Measurements from ENCODE around the gene SOX5. TPM values are rescaled to one million over a fixed set of nuclear protein-coding genes. Genes with fewer than 3 reads are reported as not detected.
"Not testable (repeated sequence)": the region's sequence is repeated elsewhere in the genome, so short reads cannot be mapped to it uniquely, and the experiment has no call there.

Gene SOX5
- total RNA-seq, 5 donors from 2014 or later (not counting 1 experiment from before 2014, with no cell fraction given), result 0.10 to 1.1 (median 0.39) TPM; not detected in 1

DNA sequence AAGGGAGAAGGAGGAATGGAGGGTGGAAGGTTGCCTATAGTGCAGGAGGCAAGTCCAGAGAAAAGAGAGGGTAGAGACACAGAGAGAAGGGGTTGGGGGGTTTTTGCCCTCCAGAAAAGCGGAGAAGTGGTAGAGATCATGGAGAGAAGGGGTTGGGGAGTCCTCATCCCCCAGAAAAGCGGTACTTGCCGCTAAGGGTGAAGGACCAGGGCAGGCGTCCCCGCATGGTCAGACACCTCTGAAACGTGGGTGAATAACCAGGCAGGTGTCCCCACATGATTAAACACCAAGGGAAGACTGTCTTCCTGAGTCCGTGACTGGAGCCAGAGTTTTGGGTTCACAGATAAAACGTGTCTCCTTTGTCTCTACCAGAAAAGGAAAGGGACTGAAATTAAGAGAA lies 439.0 kb downstream of the SOX5 start:
- no peak overlapping the region for H3K27ac ChIP-seq (ENCODE audit: low read length)
- no peaks in the 10 kb centered on the region for H3K36me3 Mint-ChIP-seq
- H3K9me3 ChIP-seq, result no peaks in the 10 kb centered on the region
- no peaks in the 10 kb centered on the region for H3K4me1 ChIP-seq (ENCODE audit: control insufficient read depth in 1 of 2, extremely low read depth in 1 of 2, insufficient read depth in 2 of 2, low read length in 2 of 2)
- WGBS (ENCODE audit: insufficient coverage), result 87% methylated on average over 6 of the region's 8 CpGs
- no peaks in the 10 kb centered on the region for H3K27me3 ChIP-seq (replicated peaks in 1 of 2; ENCODE audit: control insufficient read depth in 2 of 2, extremely low read depth in 1 of 2, insufficient read depth in 2 of 2, low read length in 1 of 2)
- no peaks in the 10 kb centered on the region for H3K36me3 ChIP-seq (ENCODE audit: control insufficient read depth in 2 of 2, extremely low read depth in 1 of 2, insufficient read depth in 1 of 2, low read length in 1 of 2)
- ChIA-PET POLR2A (no interaction called here), CTCF (no interaction called here)
- H3K4me1 Mint-ChIP-seq, result no peaks in the 10 kb centered on the region
- H3K27me3 Mint-ChIP-seq, result no peaks in the 10 kb centered on the region
- DNase-seq (no peak), ATAC-seq (replicated peaks in 1 of 4) (no peak)
- peaks cover 10 to 27% (median 13%) of the 10 kb centered on the region in 3 donors for H3K9me3 Mint-ChIP-seq
- no peak overlapping the region for H3K4me3 ChIP-seq (ENCODE audit: control insufficient read depth in 1 of 2, extremely low read depth in 1 of 2, low read length in 1 of 2)
- no peak overlapping the region for H3K4me3 Mint-ChIP-seq
- H3K27ac Mint-ChIP-seq, result no peak overlapping the region

DNA sequence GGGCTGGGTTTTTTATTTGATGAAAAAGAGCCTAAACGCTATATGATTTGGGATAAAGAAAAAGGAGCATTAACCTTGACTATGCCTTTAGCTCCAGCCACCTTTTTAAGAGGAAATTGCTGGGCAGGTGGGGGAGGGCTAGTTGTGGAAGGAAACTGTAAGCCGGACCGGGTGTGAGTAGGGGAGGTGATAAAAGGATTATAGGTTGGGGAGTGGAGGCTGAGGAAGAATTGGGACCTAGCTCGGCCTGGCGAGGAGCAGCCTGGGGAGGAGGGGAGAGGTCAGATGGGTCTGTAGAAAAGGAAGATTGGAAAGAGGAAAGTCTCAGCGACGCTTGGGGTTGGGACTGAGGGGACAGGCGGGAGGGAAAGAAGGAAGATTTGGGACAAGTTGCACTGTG lies 439.6 kb downstream of the SOX5 start:
- POLR2A ChIA-PET; H3K27me3 Mint-ChIP-seq; H3K4me3 ChIP-seq (ENCODE audit: control insufficient read depth in 1 of 2, extremely low read depth in 1 of 2, low read length in 1 of 2); H3K27ac Mint-ChIP-seq; H3K36me3 ChIP-seq (ENCODE audit: control insufficient read depth in 2 of 2, extremely low read depth in 1 of 2, insufficient read depth in 1 of 2, low read length in 1 of 2); H3K27me3 ChIP-seq (replicated peaks in 1 of 2; ENCODE audit: control insufficient read depth in 2 of 2, extremely low read depth in 1 of 2, insufficient read depth in 2 of 2, low read length in 1 of 2); DNase-seq; ATAC-seq (replicated peaks in 1 of 4); H3K9me3 ChIP-seq; H3K4me1 Mint-ChIP-seq; H3K4me3 Mint-ChIP-seq; H3K27ac ChIP-seq (ENCODE audit: low read length); CTCF ChIA-PET; H3K4me1 ChIP-seq (ENCODE audit: control insufficient read depth in 1 of 2, extremely low read depth in 1 of 2, insufficient read depth in 2 of 2, low read length in 2 of 2); H3K36me3 Mint-ChIP-seq: not testable (repeated sequence)
- 78% methylated on average over 8 of the region's 8 CpGs for WGBS (ENCODE audit: insufficient coverage)
- H3K9me3 Mint-ChIP-seq, result peaks cover 10 to 31% (median 13%) of the 10 kb centered on the region in 3 donors

DNA sequence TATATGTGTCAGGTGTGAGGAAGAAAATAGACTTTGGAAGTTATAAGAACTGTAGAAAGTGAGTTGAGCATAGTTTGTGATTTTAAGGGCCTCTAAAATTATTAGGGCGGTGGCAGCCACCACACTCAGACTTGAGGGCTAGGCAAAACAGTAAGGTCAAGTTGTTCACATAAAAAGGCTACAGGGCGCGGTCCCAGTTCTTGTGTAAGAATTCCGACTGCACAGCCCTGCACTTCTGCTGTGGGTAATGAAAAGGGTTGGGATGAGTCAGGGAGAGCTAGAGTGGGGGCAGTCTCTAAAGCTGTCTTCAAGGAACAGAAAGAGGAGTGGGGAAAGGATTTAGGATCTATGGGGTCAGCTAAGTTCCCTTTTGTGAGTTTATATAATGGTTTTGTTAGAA lies 441.7 kb downstream of the SOX5 start:
- H3K27me3 Mint-ChIP-seq; H3K4me3 ChIP-seq (ENCODE audit: control insufficient read depth in 1 of 2, extremely low read depth in 1 of 2, low read length in 1 of 2); H3K36me3 ChIP-seq (ENCODE audit: control insufficient read depth in 2 of 2, extremely low read depth in 1 of 2, insufficient read depth in 1 of 2, low read length in 1 of 2); H3K9me3 ChIP-seq; POLR2A ChIA-PET; H3K4me1 ChIP-seq (ENCODE audit: control insufficient read depth in 1 of 2, extremely low read depth in 1 of 2, insufficient read depth in 2 of 2, low read length in 2 of 2); H3K4me3 Mint-ChIP-seq; DNase-seq; CTCF ChIA-PET; H3K4me1 Mint-ChIP-seq; ATAC-seq (replicated peaks in 1 of 4); H3K27ac Mint-ChIP-seq; H3K27ac ChIP-seq (ENCODE audit: low read length); H3K36me3 Mint-ChIP-seq; H3K27me3 ChIP-seq (replicated peaks in 1 of 2; ENCODE audit: control insufficient read depth in 2 of 2, extremely low read depth in 1 of 2, insufficient read depth in 2 of 2, low read length in 1 of 2): not testable (repeated sequence)
- H3K9me3 Mint-ChIP-seq, result peaks cover 6 to 20% (median 18%) of the 10 kb centered on the region in 3 donors
- 96% methylated on average over 3 of the region's 4 CpGs for WGBS (ENCODE audit: insufficient coverage)

DNA sequence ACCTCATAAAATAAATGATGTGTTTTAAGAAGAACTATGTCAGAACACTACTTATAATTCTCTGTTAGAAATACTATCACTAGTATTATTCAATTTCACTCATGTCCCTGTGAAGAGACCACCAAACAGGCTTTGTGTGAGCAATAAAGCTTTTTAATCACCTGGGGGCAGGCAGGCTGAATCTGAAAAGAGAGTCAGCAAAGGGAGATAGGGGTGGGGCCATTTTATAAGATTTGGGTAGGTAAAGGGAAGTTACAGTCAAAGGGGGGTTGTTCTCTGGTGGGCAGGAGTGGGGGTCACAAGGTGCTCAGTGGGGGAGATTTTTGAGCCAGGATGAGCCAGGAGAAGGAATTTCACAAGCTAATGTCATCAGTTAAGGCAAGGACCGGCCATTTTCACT lies 443.7 kb downstream of the SOX5 start:
- H3K36me3 ChIP-seq (ENCODE audit: control insufficient read depth in 2 of 2, extremely low read depth in 1 of 2, insufficient read depth in 1 of 2, low read length in 1 of 2); H3K9me3 ChIP-seq; H3K4me3 ChIP-seq (ENCODE audit: control insufficient read depth in 1 of 2, extremely low read depth in 1 of 2, low read length in 1 of 2); H3K27me3 Mint-ChIP-seq; H3K27me3 ChIP-seq (replicated peaks in 1 of 2; ENCODE audit: control insufficient read depth in 2 of 2, extremely low read depth in 1 of 2, insufficient read depth in 2 of 2, low read length in 1 of 2); H3K4me1 Mint-ChIP-seq; H3K27ac Mint-ChIP-seq; POLR2A ChIA-PET; H3K4me3 Mint-ChIP-seq; DNase-seq; H3K4me1 ChIP-seq (ENCODE audit: control insufficient read depth in 1 of 2, extremely low read depth in 1 of 2, insufficient read depth in 2 of 2, low read length in 2 of 2); CTCF ChIA-PET; H3K36me3 Mint-ChIP-seq; H3K27ac ChIP-seq (ENCODE audit: low read length); ATAC-seq (replicated peaks in 1 of 4): not testable (repeated sequence)
- peaks cover 6 to 17% (median 15%) of the 10 kb centered on the region in 3 donors for H3K9me3 Mint-ChIP-seq
- no CpG with 5 or more reads among the region's 1 CpG for WGBS (ENCODE audit: insufficient coverage)

DNA sequence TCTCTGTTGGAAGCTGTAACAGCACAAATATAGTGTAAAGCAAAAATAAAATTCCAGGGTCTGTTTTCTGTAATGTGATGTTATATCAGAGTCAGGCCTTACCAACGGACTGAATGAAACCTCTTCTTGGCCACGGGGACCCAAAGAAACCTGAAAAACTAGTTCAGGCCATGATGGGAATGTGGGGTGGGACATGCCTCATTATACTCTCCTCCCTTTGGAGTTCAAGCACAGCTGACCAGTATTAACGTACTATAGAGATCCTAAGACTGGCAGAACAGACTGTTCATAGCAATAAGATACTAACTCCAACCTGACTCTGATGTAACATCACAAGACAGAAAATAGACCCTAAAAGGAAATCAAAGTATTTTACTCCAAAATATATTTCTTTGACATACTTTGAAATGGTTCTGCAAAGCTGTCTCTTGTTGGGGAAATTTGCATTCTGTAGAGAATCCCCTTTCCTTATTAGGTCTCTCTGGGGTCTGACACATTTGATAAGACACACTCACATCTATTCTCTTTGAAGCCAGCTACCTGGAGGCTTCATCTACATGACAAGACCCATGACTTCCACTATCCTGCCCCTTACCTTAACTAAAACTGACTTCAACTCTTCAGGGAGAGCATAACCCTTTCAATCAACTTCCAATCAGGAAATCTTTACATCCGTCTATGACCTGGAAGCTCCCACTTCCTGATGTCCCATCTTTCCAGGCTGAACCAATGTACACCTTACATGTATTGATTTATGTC lies 444.6 kb downstream of the SOX5 start:
- WGBS (ENCODE audit: insufficient coverage), result no CpG with 5 or more reads among the region's 4 CpGs
- Mint-ChIP-seq H3K4me1 (no peaks in the 10 kb centered on the region), H3K27ac (no peak overlapping the region), H3K27me3 (no peaks in the 10 kb centered on the region), H3K36me3 (no peaks in the 10 kb centered on the region), H3K9me3 (peaks cover 4 to 10% (median 8%) of the 10 kb centered on the region in 3 donors), H3K4me3 (no peak overlapping the region)
- Histone ChIP-seq H3K4me3 (ENCODE audit: control insufficient read depth in 1 of 2, extremely low read depth in 1 of 2, low read length in 1 of 2) (no peak overlapping the region), H3K27ac (ENCODE audit: low read length) (no peak overlapping the region), H3K27me3 (replicated peaks in 1 of 2; ENCODE audit: control insufficient read depth in 2 of 2, extremely low read depth in 1 of 2, insufficient read depth in 2 of 2, low read length in 1 of 2) (no peaks in the 10 kb centered on the region), H3K36me3 (ENCODE audit: control insufficient read depth in 2 of 2, extremely low read depth in 1 of 2, insufficient read depth in 1 of 2, low read length in 1 of 2) (no peaks in the 10 kb centered on the region), H3K4me1 (ENCODE audit: control insufficient read depth in 1 of 2, extremely low read depth in 1 of 2, insufficient read depth in 2 of 2, low read length in 2 of 2) (no peaks in the 10 kb centered on the region), H3K9me3 (no peaks in the 10 kb centered on the region)
- ChIA-PET CTCF (no interaction called here), POLR2A (no interaction called here)
- ATAC-seq (replicated peaks in 1 of 4), result no peak
- no peak for DNase-seq

DNA sequence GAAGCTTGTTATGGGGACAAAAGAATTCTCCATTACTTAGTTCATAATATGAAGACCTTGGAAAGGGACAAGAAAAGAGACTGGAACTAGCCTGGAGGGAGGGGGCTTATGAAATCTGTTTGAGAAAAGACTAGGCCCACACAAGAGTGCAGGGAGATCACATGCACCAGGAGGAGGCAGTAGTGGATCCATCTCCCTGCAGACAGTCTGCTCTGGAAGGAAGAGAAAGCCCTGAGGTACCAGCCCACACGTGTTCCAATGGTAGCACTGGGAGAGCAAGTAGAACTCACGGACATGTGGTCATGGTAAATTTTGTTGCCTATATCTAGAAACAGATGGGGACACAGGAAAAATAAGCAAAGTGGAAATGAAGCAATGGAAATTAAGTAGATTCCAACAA lies 445.4 kb downstream of the SOX5 start:
- Histone ChIP-seq H3K4me3 (ENCODE audit: control insufficient read depth in 1 of 2, extremely low read depth in 1 of 2, low read length in 1 of 2) (no peak overlapping the region), H3K4me1 (ENCODE audit: control insufficient read depth in 1 of 2, extremely low read depth in 1 of 2, insufficient read depth in 2 of 2, low read length in 2 of 2) (no peaks in the 10 kb centered on the region), H3K27me3 (replicated peaks in 1 of 2; ENCODE audit: control insufficient read depth in 2 of 2, extremely low read depth in 1 of 2, insufficient read depth in 2 of 2, low read length in 1 of 2) (no peaks in the 10 kb centered on the region), H3K9me3 (no peaks in the 10 kb centered on the region), H3K27ac (ENCODE audit: low read length) (no peak overlapping the region), H3K36me3 (ENCODE audit: control insufficient read depth in 2 of 2, extremely low read depth in 1 of 2, insufficient read depth in 1 of 2, low read length in 1 of 2) (no peaks in the 10 kb centered on the region)
- no peaks in the 10 kb centered on the region for H3K27me3 Mint-ChIP-seq
- CTCF ChIA-PET, result no interaction called here
- no peak for ATAC-seq (replicated peaks in 1 of 4)
- WGBS (ENCODE audit: insufficient coverage), result 67% methylated on average over 2 of the region's 2 CpGs
- H3K4me1 Mint-ChIP-seq, result no peaks in the 10 kb centered on the region
- POLR2A ChIA-PET, result no interaction called here
- peaks cover 4 to 7% (median 6%) of the 10 kb centered on the region in 3 donors for H3K9me3 Mint-ChIP-seq
- H3K27ac Mint-ChIP-seq, result no peak overlapping the region
- DNase-seq, result no peak
- H3K4me3 Mint-ChIP-seq, result no peak overlapping the region
- H3K36me3 Mint-ChIP-seq, result no peaks in the 10 kb centered on the region

DNA sequence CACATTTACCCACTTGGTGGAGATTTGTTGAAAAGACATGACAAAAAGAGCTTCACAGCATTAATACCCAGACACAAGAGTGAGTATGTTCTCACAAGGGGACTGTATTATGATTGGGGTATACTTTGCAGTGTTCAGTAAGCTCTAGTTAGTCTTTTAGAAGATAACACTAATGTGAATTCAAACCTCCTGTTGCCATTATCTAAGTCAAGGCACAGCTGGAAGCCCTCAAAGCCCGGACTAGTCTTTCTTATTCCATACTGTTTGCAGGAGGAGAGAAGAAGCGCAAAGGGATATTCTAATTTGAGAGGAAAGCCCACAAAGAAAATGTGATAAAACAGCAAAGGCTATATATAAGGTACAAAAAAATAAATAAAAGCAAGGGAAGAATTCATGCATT lies 445.9 kb downstream of the SOX5 start:
- POLR2A ChIA-PET, result no interaction called here
- no peaks in the 10 kb centered on the region for H3K4me1 ChIP-seq (ENCODE audit: control insufficient read depth in 1 of 2, extremely low read depth in 1 of 2, insufficient read depth in 2 of 2, low read length in 2 of 2)
- H3K27me3 ChIP-seq (replicated peaks in 1 of 2; ENCODE audit: control insufficient read depth in 2 of 2, extremely low read depth in 1 of 2, insufficient read depth in 2 of 2, low read length in 1 of 2), result no peaks in the 10 kb centered on the region
- no peaks in the 10 kb centered on the region for H3K36me3 Mint-ChIP-seq
- no peak overlapping the region for H3K4me3 ChIP-seq (ENCODE audit: control insufficient read depth in 1 of 2, extremely low read depth in 1 of 2, low read length in 1 of 2)
- no CpG with 5 or more reads among the region's 2 CpGs for WGBS (ENCODE audit: insufficient coverage)
- H3K4me1 Mint-ChIP-seq, result no peaks in the 10 kb centered on the region
- no peaks in the 10 kb centered on the region for H3K36me3 ChIP-seq (ENCODE audit: control insufficient read depth in 2 of 2, extremely low read depth in 1 of 2, insufficient read depth in 1 of 2, low read length in 1 of 2)
- ATAC-seq (replicated peaks in 1 of 4), result no peak
- H3K4me3 Mint-ChIP-seq, result no peak overlapping the region
- no peaks in the 10 kb centered on the region for H3K27me3 Mint-ChIP-seq
- peaks cover 4 to 11% (median 9%) of the 10 kb centered on the region in 3 donors for H3K9me3 Mint-ChIP-seq
- H3K9me3 ChIP-seq, result no peaks in the 10 kb centered on the region
- CTCF ChIA-PET, result interaction anchor here in 1 of 2 donors (0.6 kb wide), 1 partner anchor 20 kb away, joined by 7 read pairs; no protein-coding TSS in a partner anchor
- no peak overlapping the region for H3K27ac ChIP-seq (ENCODE audit: low read length)
- no peak overlapping the region for H3K27ac Mint-ChIP-seq
- DNase-seq, result no peak
